Prostate gland (tissue), 2 donors: ENCODE results near the gene R3HCC1L. TPM values are rescaled to one million over a fixed set of nuclear protein-coding genes. Genes with fewer than 3 reads are reported as not detected.

Source experiments
- DNase-seq: peaks from one replicate; pipeline ENCODE4 v3.0.0-alpha.2; 2019; ENCODE audit warnings: low spot score
- H3K27ac ChIP-seq, 2 donors: fragments of 200-600 bp; sonication (generic); 2 replicates each; pipeline ENCODE4 v1.5.1; 2017 to 2019
- H3K27me3 ChIP-seq: fragments of 200-600 bp; sonication (generic); replicated peaks from 2 replicates; pipeline ENCODE4 v1.5.1; 2019; ENCODE audit not compliant: insufficient read depth
- H3K36me3 ChIP-seq, 2 donors: fragments of 200-600 bp; sonication (generic); 1 replicate in 1 of 2; 2 replicates in 1 of 2; pipeline versions ENCODE4 v1.5.1 to v1.8.1; 2017 to 2019
- H3K4me1 ChIP-seq: fragments of 200-600 bp; sonication (generic); replicated peaks from 2 replicates; pipeline ENCODE4 v1.5.1; 2019
- H3K4me3 ChIP-seq, 2 donors: fragments of 200-600 bp; sonication (generic); 2 replicates each; pipeline ENCODE4 v1.5.1; 2017 to 2019
- H3K9me3 ChIP-seq: fragments of 200-600 bp; sonication (generic); 2 replicates; pipeline ENCODE4 v1.5.1; 2017
- CTCF ChIP-seq, 4 experiments: fragments of 200-600 bp in 2 of 4; fragments of 450-650 bp in 2 of 4; sonication (generic) in 2 of 4; IDR thresholded peaks; 1 replicate in 3 of 4; 2 replicates in 1 of 4; pipeline ENCODE4 v1.5.1; 2016 to 2019; ENCODE audit warnings: antibody characterized with exemption in 4 of 4, mild to moderate bottlenecking in 2 of 4, moderate library complexity in 2 of 4
- POLR2A ChIP-seq: fragments of 450-650 bp; IDR thresholded peaks from one replicate; pipeline ENCODE4 v1.6.1; 2016; ENCODE audit warnings: antibody characterized with exemption, mild to moderate bottlenecking
- POLR2AphosphoS5 ChIP-seq: sonication (generic); formaldehyde crosslinking; IDR thresholded peaks from one replicate; pipeline ENCODE4 v1.6.1; 2017; ENCODE audit warnings: antibody characterized with exemption
- WGBS: methylation state at CpG from one replicate; pipeline ENCODE4 v1.1.5; 2018; 5-methylcytosine and 5-hydroxymethylcytosine counted together
- intact Hi-C: fragments of 100-400 bp; cut with DNase I; formaldehyde crosslinking; loops from one replicate; pipeline ENCODE4 v1.14.2; 2022
- total RNA-seq, 2 donors: library from RNA; depleted of rRNA; stranded (reverse); fragments of >200 nt; gene quantifications; one replicate each; pipeline ENCODE4 v1.1.0, GENCODE V29; 2016

R3HCC1L gene
- total RNA-seq, 2 donors from 2014 or later: 14.2 to 26.0 TPM

- H3K36me3 ChIP-seq: no peaks in the 10 kb centered on the region
- H3K27me3 ChIP-seq: no peaks in the 10 kb centered on the region
- no peaks in the 10 kb centered on the region for H3K9me3 ChIP-seq
- H3K4me1 ChIP-seq: peaks cover 5% of the 10 kb centered on the region
- intact Hi-C loops: no loop called here
- H3K27ac ChIP-seq: no peak overlapping the region
- TF ChIP-seq CTCF (IDR thresholded peaks at IDR 0.05) (no peak), POLR2AphosphoS5 (no peak), POLR2A (no peak)
- H3K4me3 ChIP-seq: no peak overlapping the region
- WGBS: 57% methylated on average over 2 of the region's 2 CpGs
- DNase-seq: no peak
Observed at GRCh38 chr10:98270786-98271185, 136.3 kb downstream of the R3HCC1L start.

GRCh38 chr10:98272245-98272644 lies 137.8 kb downstream of the R3HCC1L start:
- 90% methylated on average over 8 of the region's 8 CpGs for WGBS
- Histone ChIP-seq H3K27ac (no peak overlapping the region), H3K36me3 (no peaks in the 10 kb centered on the region), H3K4me1 (peaks cover 5% of the 10 kb centered on the region), H3K27me3 (no peaks in the 10 kb centered on the region), H3K9me3 (no peaks in the 10 kb centered on the region), H3K4me3 (no peak overlapping the region)
- intact Hi-C loops: no loop called here
- no peak for DNase-seq
- TF ChIP-seq POLR2A (no peak), POLR2AphosphoS5 (no peak), CTCF (IDR thresholded peaks at IDR 0.05) (no peak)

- TF ChIP-seq CTCF (IDR thresholded peaks at IDR 0.05) (no peak), POLR2A (no peak), POLR2AphosphoS5 (no peak)
- Histone ChIP-seq H3K4me1 (peaks cover 5% of the 10 kb centered on the region), H3K36me3 (no peaks in the 10 kb centered on the region), H3K4me3 (no peak overlapping the region), H3K9me3 (no peaks in the 10 kb centered on the region), H3K27ac (no peak overlapping the region), H3K27me3 (no peaks in the 10 kb centered on the region)
- intact Hi-C loops: no loop called here
- 70% methylated on average over 10 of the region's 10 CpGs for whole genome bisulfite sequencing
- DNase-seq: no peak
Observed at GRCh38 chr10:98272656-98273055, 138.2 kb downstream of the R3HCC1L start.

GRCh38 chr10:98273057-98273850 lies 138.8 kb downstream of the R3HCC1L start:
- no peak for TF ChIP-seq POLR2A
- TF ChIP-seq CTCF (IDR thresholded peaks at IDR 0.05): no peak
- TF ChIP-seq POLR2AphosphoS5: no peak
- 82% methylated on average over 9 of the region's 9 CpGs for WGBS

GRCh38 chr10:98274562-98274961 lies 140.1 kb downstream of the R3HCC1L start:
- intact Hi-C loops: no loop called here
- no peak overlapping the region for H3K4me3 ChIP-seq
- H3K36me3 ChIP-seq: no peaks in the 10 kb centered on the region
- H3K4me1 ChIP-seq: no peaks in the 10 kb centered on the region
- 95% methylated on average over 3 of the region's 3 CpGs for WGBS
- no peaks in the 10 kb centered on the region for H3K9me3 ChIP-seq
- no peak overlapping the region for H3K27ac ChIP-seq
- no peak for DNase-seq
- TF ChIP-seq CTCF (IDR thresholded peaks at IDR 0.05) (no peak), POLR2A (no peak), POLR2AphosphoS5 (no peak)
- no peaks in the 10 kb centered on the region for H3K27me3 ChIP-seq

More at GRCh38 chr10:98273057-98273850, 138.8 kb downstream of the R3HCC1L start:
- no peak for DNase-seq
- intact Hi-C loops: no loop called here
- no peaks in the 10 kb centered on the region for H3K9me3 ChIP-seq
- H3K36me3 ChIP-seq: no peaks in the 10 kb centered on the region
- no peak overlapping the region for H3K4me3 ChIP-seq
- H3K27me3 ChIP-seq: no peaks in the 10 kb centered on the region
- H3K27ac ChIP-seq: no peak overlapping the region
- H3K4me1 ChIP-seq: peaks cover 5% of the 10 kb centered on the region
